Measurements from ENCODE around the gene GNG2.

- no peak for TF ChIP-seq CTCF (conservative IDR thresholded peaks at IDR 0.05; ENCODE audit: low read depth, low read length)
- no peak for TF ChIP-seq EZH2 (IDR thresholded peaks at IDR 0.05; ENCODE audit: borderline replicate concordance, low read depth, low read length, poor library complexity, severe bottlenecking)
These were observed 9.1 kb downstream of the GNG2 start for GRCh38 chr14:51869411-51870100.
